T-helper 17 cell (primary cell): ENCODE results near the gene CPEB4. TPM values are rescaled to one million over a fixed set of nuclear protein-coding genes. Genes with fewer than 3 reads are reported as not detected.

ENCODE experiments used
- ATAC-seq: fragments of 150-1000 bp; cut with Tn5 transposase; 2 replicates; pipeline ENCODE4 v1.10.0; 2021; ENCODE audit warnings: mild to moderate bottlenecking, moderate library complexity
- DNase-seq, 3 donors: peaks; one replicate each; pipeline versions ENCODE4 v3.0.0 to v3.0.0-alpha.2; 2020 to 2021
- H3K9me3 ChIP-seq: one replicate; pipeline ENCODE4 v1.7.0; 2013; ENCODE audit warnings: low read length, mild to moderate bottlenecking; ENCODE audit not compliant: control insufficient read depth, poor library complexity, severe bottlenecking
- H3K27ac Mint-ChIP-seq: one replicate; pipeline ENCODE4 v1.8.0; 2022; ENCODE audit warnings: mild to moderate bottlenecking, moderate library complexity, mixed read lengths
- H3K27me3 Mint-ChIP-seq: one replicate; pipeline ENCODE4 v1.8.0; 2022; ENCODE audit warnings: mixed read lengths
- H3K36me3 Mint-ChIP-seq: one replicate; pipeline ENCODE4 v1.8.0; 2022; ENCODE audit warnings: low read depth, mixed read lengths
- H3K4me1 Mint-ChIP-seq: one replicate; pipeline ENCODE4 v1.8.0; 2022; ENCODE audit warnings: mild to moderate bottlenecking, mixed read lengths
- H3K4me3 Mint-ChIP-seq: one replicate; pipeline ENCODE4 v1.8.0; 2022; ENCODE audit warnings: mild to moderate bottlenecking, moderate library complexity, mixed read lengths
- total RNA-seq, 4 donors: library from RNA in 2 of 4; stranded (reverse) in 2 of 4; gene quantifications; one replicate each; pipeline ENCODE4 v1.2.3 and lab custom pipeline; 2022 to 2026

Gene CPEB4
- total RNA-seq, 2 donors from 2014 or later, result 25.3 to 33.3 TPM

GRCh38 chr5:173866858-173867679 lies 21.1 kb upstream of the CPEB4 start:
- ATAC-seq (no peak), DNase-seq (no peak)
- no peaks in the 10 kb centered on the region for H3K9me3 ChIP-seq
- Mint-ChIP-seq H3K36me3 (peaks cover 6% of the 10 kb centered on the region), H3K4me3 (no peak overlapping the region), H3K4me1 (no peaks in the 10 kb centered on the region), H3K27me3 (peaks cover 12% of the 10 kb centered on the region), H3K27ac (no peak overlapping the region)

GRCh38 chr5:173868096-173868880 lies 19.9 kb upstream of the CPEB4 start:
- no peak for DNase-seq
- no peaks in the 10 kb centered on the region for H3K4me1 Mint-ChIP-seq
- H3K27ac Mint-ChIP-seq, result no peak overlapping the region
- H3K4me3 Mint-ChIP-seq, result no peak overlapping the region
- peaks cover 6% of the 10 kb centered on the region for H3K36me3 Mint-ChIP-seq
- ATAC-seq, result no peak
- no peaks in the 10 kb centered on the region for H3K9me3 ChIP-seq
- H3K27me3 Mint-ChIP-seq, result peaks cover 9% of the 10 kb centered on the region

- no peak for ATAC-seq
- H3K27me3 Mint-ChIP-seq, result peaks cover 9% of the 10 kb centered on the region
- no peaks in the 10 kb centered on the region for H3K9me3 ChIP-seq
- no peak overlapping the region for H3K4me3 Mint-ChIP-seq
- DNase-seq, result no peak
- peaks cover 6% of the 10 kb centered on the region for H3K36me3 Mint-ChIP-seq
- no peak overlapping the region for H3K27ac Mint-ChIP-seq
- no peaks in the 10 kb centered on the region for H3K4me1 Mint-ChIP-seq
Measured at GRCh38 chr5:173869316-173869715, 18.8 kb upstream of the CPEB4 start.

- H3K27me3 Mint-ChIP-seq, result no peaks in the 10 kb centered on the region
- H3K4me1 Mint-ChIP-seq, result no peaks in the 10 kb centered on the region
- DNase-seq (no peak), ATAC-seq (no peak)
- H3K4me3 Mint-ChIP-seq, result no peak overlapping the region
- H3K36me3 Mint-ChIP-seq, result peaks cover 3% of the 10 kb centered on the region
- H3K9me3 ChIP-seq, result no peaks in the 10 kb centered on the region
- no peak overlapping the region for H3K27ac Mint-ChIP-seq
Measured at GRCh38 chr5:173872957-173873305, 15.2 kb upstream of the CPEB4 start.

DNA sequence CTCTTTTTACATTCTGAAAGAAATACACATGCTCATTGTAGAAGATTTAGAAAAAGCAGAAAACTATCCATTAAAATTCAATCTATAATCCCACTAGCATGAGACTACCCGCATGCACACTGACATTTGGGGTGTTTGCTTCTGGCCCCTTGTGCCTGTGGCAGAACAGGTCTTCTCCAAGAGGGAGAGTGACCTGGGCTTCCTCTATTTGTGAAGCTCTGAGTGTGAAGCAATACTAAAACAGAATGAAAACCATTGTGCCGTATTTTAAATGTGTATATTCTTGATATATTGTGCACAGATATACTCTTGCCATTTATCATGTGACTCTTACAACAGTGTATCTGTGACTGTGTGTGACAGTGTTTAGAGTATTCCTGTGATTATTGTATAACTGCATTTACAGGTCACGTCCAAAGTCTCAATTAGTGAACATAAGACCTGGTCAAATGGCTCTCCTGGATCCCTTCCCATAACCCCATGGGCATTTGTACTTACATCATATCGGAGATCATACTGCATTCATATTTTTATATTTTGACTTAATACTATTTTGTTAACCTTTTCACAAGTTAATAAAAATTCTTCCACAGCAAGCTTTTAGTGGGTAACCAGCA lies 14.7 kb upstream of the CPEB4 start:
- DNase-seq, result no peak
- Mint-ChIP-seq H3K36me3 (peaks cover 3% of the 10 kb centered on the region), H3K4me3 (no peak overlapping the region), H3K27me3 (no peaks in the 10 kb centered on the region), H3K4me1 (peaks cover 3% of the 10 kb centered on the region), H3K27ac (no peak overlapping the region)
- no peaks in the 10 kb centered on the region for H3K9me3 ChIP-seq
- ATAC-seq, result no peak

DNA sequence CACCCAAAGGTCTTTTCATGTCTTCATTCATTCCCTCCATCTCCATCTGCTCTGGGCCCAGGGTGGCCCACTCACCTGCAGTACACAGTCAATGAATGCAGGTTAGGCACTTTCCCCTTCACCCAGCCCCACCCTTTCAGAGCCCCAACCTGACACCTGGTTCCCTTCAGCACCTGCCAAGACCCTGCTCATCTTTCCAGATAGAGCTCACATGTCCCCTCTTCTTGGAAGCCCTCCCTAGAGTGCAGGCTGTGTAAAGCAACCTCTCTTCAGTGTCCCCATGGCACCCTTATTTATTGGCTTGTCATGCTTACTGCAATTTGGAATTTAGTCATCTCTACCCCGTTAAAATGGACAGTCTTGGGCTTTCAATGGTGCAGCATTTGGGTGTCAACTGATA lies 13.0 kb upstream of the CPEB4 start:
- Mint-ChIP-seq H3K36me3 (no peaks in the 10 kb centered on the region), H3K4me1 (peaks cover 3% of the 10 kb centered on the region), H3K27me3 (no peaks in the 10 kb centered on the region), H3K27ac (no peak overlapping the region), H3K4me3 (no peak overlapping the region)
- DNase-seq, result no peak
- H3K9me3 ChIP-seq, result no peaks in the 10 kb centered on the region
- no peak for ATAC-seq

DNA sequence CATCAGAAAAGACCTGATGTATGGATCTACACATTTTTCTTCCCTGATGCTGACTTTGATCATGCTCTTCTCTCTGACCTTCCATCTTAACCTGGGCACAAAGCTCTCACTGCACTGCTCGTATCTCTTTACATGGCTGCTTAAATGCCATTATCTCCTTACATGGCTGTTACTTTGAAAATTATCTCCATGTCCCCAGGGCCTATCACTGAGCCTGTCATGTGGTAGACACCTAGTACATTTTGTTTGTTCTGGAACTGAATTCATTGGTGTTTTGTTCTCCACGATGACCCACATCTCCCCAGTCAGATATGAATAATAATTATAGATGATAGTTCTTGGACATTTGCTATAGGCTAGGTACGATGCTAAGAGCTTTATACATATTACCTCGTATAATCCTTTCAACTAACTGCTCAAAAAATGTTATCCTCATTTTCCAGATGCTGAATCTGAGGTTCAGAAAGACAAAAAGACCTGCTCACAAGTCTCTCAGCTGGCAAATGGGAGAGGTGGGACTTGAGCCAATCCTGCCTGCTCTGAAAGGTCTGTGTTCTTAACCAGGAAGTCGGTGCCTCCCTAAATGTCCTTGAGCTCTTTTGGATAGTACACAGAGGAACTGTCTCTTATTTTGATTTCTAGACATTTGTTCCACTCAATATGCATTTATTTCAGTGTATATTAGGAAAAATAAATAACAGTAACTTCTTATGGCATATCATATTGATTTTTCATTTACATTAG lies 9.8 kb upstream of the CPEB4 start:
- DNase-seq (no peak), ATAC-seq (no peak)
- Mint-ChIP-seq H3K36me3 (peaks cover 2% of the 10 kb centered on the region), H3K4me1 (peaks cover 3% of the 10 kb centered on the region), H3K27me3 (no peaks in the 10 kb centered on the region), H3K27ac (no peak overlapping the region), H3K4me3 (no peak overlapping the region)
- peaks cover 2% of the 10 kb centered on the region for H3K9me3 ChIP-seq

DNA sequence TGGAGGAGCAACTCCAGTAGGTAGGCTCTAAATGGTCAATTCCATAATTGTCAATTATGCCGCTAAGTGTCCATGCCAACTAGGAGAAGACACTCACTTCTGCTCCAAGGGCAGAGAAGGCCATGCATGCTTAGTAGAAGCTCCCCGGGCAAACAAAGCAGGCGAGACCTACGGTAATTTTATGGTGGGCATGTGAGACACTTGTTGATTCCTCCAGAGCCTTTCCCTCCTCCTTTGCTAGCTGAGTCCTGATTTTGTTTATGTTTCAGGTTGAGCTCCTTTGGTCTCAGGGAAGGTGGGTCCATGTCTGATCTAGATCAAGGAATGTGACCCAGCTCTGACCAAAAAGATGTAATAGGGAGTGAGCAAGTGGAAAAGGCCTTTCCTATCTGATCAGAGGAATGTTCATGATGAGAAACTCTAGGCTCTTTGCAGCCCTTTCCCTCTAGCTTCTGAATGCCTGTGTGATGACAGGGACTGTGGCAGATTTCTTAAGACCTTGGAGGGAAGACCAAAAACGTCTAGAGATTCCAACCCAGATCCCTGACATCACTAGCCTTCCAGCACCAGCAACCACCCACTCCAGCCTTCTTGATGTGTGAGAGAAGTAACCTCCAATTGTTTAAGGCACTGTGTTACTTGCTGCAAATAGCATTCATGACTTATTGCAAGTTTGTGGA lies 7.7 kb upstream of the CPEB4 start:
- Mint-ChIP-seq H3K36me3 (peaks cover 2% of the 10 kb centered on the region), H3K27me3 (no peaks in the 10 kb centered on the region), H3K4me1 (peaks cover 15% of the 10 kb centered on the region), H3K4me3 (no peak overlapping the region), H3K27ac (no peak overlapping the region)
- no peak for ATAC-seq
- no peak for DNase-seq
- peaks cover 2% of the 10 kb centered on the region for H3K9me3 ChIP-seq

GRCh38 chr5:173881811-173882575 lies 6.2 kb upstream of the CPEB4 start:
- Mint-ChIP-seq H3K4me3 (no peak overlapping the region), H3K4me1 (peaks cover 26% of the 10 kb centered on the region), H3K36me3 (peaks cover 2% of the 10 kb centered on the region), H3K27ac (no peak overlapping the region), H3K27me3 (no peaks in the 10 kb centered on the region)
- no peak for ATAC-seq
- DNase-seq, result no peak
- H3K9me3 ChIP-seq, result peaks cover 2% of the 10 kb centered on the region

DNA sequence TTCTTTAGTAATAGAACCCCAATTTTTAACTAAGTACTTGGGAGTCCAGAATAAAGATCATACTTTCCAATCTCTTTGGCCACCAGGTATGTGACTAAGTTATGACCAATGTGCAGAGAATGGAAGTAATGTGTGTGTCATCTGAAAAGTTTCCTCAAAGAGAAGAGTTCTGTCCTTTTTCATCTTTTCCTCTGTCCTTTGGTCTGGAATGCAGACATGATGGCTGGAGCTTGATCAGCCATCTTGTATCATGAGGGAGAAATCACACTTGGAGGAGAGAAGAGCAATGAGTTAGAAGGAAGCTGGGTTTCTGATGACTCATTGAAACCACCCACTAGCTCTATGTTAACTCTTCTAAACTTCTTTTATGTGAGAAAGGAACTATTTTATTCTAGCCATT lies 5.5 kb upstream of the CPEB4 start:
- Mint-ChIP-seq H3K36me3 (peaks cover 2% of the 10 kb centered on the region), H3K27me3 (no peaks in the 10 kb centered on the region), H3K27ac (no peak overlapping the region), H3K4me1 (peaks cover 33% of the 10 kb centered on the region), H3K4me3 (no peak overlapping the region)
- H3K9me3 ChIP-seq, result peaks cover 2% of the 10 kb centered on the region
- no peak for ATAC-seq
- no peak for DNase-seq

GRCh38 chr5:173883347-173883924 lies 4.7 kb upstream of the CPEB4 start:
- H3K4me3 Mint-ChIP-seq, result no peak overlapping the region
- ATAC-seq (no peak), DNase-seq (no peak)
- no peaks in the 10 kb centered on the region for H3K27me3 Mint-ChIP-seq
- H3K27ac Mint-ChIP-seq, result no peak overlapping the region
- peaks cover 5% of the 10 kb centered on the region for H3K36me3 Mint-ChIP-seq
- H3K9me3 ChIP-seq, result peaks cover 2% of the 10 kb centered on the region
- peaks cover 35% of the 10 kb centered on the region for H3K4me1 Mint-ChIP-seq
